ENCODE measurements around the gene CPXM2. TPM values are rescaled to one million over a fixed set of nuclear protein-coding genes. Genes with fewer than 3 reads are reported as not detected.

The CPXM2 gene
- total RNA-seq, 1 experiment from 2014 or later, result 0.12 TPM

DNA sequence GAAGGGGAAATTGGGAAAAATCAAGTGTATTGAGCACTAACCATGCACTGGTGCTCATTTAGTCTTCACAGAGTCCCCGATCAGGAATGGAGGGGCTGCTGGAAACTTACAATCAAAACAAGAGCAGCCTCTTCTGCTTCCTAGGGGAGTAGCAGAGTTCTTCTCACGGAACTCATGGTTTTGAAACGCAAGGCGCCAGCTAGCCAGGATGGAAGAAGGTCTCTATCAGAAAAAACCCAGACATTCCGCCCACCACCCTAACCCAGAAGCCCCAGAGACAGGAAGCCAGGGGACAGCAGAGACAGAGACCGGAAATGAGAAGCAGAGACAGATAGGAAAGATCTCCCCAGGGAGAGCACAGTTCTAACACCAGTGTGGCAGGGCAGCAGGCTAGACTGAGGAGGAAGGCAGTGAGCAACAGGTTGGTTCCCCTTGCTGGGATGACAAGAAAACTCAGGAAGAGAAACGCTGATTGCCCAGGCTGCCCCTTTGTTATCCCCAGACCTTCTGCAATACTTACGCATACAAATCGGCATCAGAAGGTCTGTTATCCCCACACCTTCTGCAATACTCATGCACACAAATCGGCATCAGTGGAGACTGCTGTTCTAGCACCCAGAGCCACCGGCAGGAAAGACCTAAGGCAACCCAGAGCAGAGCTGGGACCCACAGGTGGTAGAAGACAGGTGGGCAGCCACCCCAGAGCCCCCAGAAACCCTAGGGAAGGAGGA, 99.2 kb downstream of the CPXM2 start:
- Histone ChIP-seq H3K36me3 (ENCODE audit: control insufficient read depth in 1 of 2, insufficient read depth in 2 of 2, low read length in 2 of 2) (no peaks in the 10 kb centered on the region), H4K20me1 (ENCODE audit: insufficient read depth) (no peaks in the 10 kb centered on the region), H3K4me3 (replicated peaks in 1 of 2; ENCODE audit: low read depth in 1 of 2, low read length in 2 of 2) (no peak overlapping the region), H3K9ac (ENCODE audit: low read length) (no peak overlapping the region), H3K4me1 (ENCODE audit: control insufficient read depth in 1 of 2, insufficient read depth in 2 of 2, low read length in 2 of 2) (no peaks in the 10 kb centered on the region; a peak in 1 of 4 replicates), H3K79me2 (ENCODE audit: insufficient read depth, low read length) (no peaks in the 10 kb centered on the region), H2AFZ (ENCODE audit: low read depth, low read length, poor library complexity, severe bottlenecking) (no peak overlapping the region), H3K27me3 (ENCODE audit: insufficient read depth, low read length) (peaks cover 25% of the 10 kb centered on the region; the same call in 1 of the 2 replicates), H3K4me2 (ENCODE audit: low read length) (no peak overlapping the region), H3K9me2 (ENCODE audit: insufficient read depth) (no peaks in the 10 kb centered on the region), H3K9me3 (ENCODE audit: control insufficient read depth in 1 of 2, insufficient read depth in 1 of 2, low read depth in 1 of 2, low read length in 2 of 2) (no peaks in the 10 kb centered on the region), H3K27ac (ENCODE audit: low read depth, low read length) (no peak overlapping the region)
- no TSS peak for BruUV-seq (replicated peaks)
- TF ChIP-seq YY1 (IDR thresholded peaks at IDR 0.05; ENCODE audit: extremely low read depth, insufficient replicate concordance, low read depth, low read length) (no peak), POLR2A (IDR thresholded peaks at IDR 0.05; ENCODE audit: borderline replicate concordance, extremely low read depth, insufficient read depth, insufficient read length) (no peak), POLR2AphosphoS5 (IDR thresholded peaks at IDR 0.05; ENCODE audit: low read depth, low read length) (no peak), CEBPB (IDR thresholded peaks at IDR 0.05; ENCODE audit: low read depth) (no peak)
- TF ChIP-seq, protein P1, sequence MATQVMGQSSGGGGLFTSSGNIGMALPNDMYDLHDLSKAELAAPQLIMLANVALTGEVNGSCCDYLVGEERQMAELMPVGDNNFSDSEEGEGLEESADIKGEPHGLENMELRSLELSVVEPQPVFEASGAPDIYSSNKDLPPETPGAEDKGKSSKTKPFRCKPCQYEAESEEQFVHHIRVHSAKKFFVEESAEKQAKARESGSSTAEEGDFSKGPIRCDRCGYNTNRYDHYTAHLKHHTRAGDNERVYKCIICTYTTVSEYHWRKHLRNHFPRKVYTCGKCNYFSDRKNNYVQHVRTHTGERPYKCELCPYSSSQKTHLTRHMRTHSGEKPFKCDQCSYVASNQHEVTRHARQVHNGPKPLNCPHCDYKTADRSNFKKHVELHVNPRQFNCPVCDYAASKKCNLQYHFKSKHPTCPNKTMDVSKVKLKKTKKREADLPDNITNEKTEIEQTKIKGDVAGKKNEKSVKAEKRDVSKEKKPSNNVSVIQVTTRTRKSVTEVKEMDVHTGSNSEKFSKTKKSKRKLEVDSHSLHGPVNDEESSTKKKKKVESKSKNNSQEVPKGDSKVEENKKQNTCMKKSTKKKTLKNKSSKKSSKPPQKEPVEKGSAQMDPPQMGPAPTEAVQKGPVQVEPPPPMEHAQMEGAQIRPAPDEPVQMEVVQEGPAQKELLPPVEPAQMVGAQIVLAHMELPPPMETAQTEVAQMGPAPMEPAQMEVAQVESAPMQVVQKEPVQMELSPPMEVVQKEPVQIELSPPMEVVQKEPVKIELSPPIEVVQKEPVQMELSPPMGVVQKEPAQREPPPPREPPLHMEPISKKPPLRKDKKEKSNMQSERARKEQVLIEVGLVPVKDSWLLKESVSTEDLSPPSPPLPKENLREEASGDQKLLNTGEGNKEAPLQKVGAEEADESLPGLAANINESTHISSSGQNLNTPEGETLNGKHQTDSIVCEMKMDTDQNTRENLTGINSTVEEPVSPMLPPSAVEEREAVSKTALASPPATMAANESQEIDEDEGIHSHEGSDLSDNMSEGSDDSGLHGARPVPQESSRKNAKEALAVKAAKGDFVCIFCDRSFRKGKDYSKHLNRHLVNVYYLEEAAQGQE (IDR thresholded peaks at IDR 0.05; ENCODE audit: low read depth), result no peak
- TF ChIP-seq, protein P2, sequence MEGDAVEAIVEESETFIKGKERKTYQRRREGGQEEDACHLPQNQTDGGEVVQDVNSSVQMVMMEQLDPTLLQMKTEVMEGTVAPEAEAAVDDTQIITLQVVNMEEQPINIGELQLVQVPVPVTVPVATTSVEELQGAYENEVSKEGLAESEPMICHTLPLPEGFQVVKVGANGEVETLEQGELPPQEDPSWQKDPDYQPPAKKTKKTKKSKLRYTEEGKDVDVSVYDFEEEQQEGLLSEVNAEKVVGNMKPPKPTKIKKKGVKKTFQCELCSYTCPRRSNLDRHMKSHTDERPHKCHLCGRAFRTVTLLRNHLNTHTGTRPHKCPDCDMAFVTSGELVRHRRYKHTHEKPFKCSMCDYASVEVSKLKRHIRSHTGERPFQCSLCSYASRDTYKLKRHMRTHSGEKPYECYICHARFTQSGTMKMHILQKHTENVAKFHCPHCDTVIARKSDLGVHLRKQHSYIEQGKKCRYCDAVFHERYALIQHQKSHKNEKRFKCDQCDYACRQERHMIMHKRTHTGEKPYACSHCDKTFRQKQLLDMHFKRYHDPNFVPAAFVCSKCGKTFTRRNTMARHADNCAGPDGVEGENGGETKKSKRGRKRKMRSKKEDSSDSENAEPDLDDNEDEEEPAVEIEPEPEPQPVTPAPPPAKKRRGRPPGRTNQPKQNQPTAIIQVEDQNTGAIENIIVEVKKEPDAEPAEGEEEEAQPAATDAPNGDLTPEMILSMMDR (IDR thresholded peaks at IDR 0.05 in 2 of 3, conservative IDR thresholded peaks at IDR 0.05 in 1 of 3; ENCODE audit: borderline replicate concordance in 1 of 3, insufficient read depth in 1 of 3, low read depth in 2 of 3, low read length in 2 of 3), result no peak
- ChIA-PET POLR2A (no interaction called here), RAD21 (ENCODE audit: low non-redundant PET in 1 of 2, low total read pairs in 2 of 2, uncharacterized antibody in 2 of 2, unreplicated experiment in 2 of 2) (no interaction called here), CTCF (no interaction called here)
- no peak for ATAC-seq
- intact Hi-C loops (cut with micrococcal nuclease), result no loop called here
- no peak for DNase-seq (ENCODE audit: low read depth, low spot score)

All from HCT116 (cell line).